Measurements from ENCODE around the gene METAP2. TPM values are rescaled to one million over a fixed set of nuclear protein-coding genes. Genes with fewer than 3 reads are reported as not detected.
A peak's percentile ranks its signal among the peaks of the same experiment; 100 is the strongest.
"Not testable (repeated sequence)": the region's sequence is repeated elsewhere in the genome, so short reads cannot be mapped to it uniquely, and the experiment has no call there.

METAP2 gene
- total and polyA plus RNA-seq, 11 donors: 50.9 to 69.8 (median 55.8) TPM

DNA sequence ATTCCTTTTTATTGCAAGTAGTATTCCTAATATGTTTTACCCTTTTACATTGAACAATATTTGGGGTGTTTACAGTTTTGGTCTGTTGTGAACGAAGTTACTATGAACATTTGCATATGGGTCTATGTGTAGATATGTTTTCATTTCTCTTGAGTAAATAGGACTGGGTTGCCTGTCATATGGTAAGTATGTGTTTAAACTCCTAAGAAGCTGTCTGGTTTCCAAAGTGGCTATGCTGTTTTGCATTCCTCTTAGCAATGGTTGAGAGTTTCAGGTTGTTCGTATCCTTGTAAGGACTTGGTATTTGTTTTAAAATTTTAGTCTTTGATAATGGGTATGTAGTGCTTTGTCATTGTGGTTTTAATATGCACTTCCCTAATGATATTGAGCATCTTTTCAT is 6.3 kb downstream of the METAP2 start:
- no peaks in the 10 kb centered on the region for H3K9me3 ChIP-seq
- H3K27ac ChIP-seq: no peak overlapping the region
- intact Hi-C loops (cut with DNase I): no loop called here
- WGBS, 4 donors: 67 to 81% (median 76%) methylated on average over 2 of the region's 2 CpGs
- no peaks in the 10 kb centered on the region for H3K27me3 ChIP-seq
- TF ChIP-seq, protein P1, sequence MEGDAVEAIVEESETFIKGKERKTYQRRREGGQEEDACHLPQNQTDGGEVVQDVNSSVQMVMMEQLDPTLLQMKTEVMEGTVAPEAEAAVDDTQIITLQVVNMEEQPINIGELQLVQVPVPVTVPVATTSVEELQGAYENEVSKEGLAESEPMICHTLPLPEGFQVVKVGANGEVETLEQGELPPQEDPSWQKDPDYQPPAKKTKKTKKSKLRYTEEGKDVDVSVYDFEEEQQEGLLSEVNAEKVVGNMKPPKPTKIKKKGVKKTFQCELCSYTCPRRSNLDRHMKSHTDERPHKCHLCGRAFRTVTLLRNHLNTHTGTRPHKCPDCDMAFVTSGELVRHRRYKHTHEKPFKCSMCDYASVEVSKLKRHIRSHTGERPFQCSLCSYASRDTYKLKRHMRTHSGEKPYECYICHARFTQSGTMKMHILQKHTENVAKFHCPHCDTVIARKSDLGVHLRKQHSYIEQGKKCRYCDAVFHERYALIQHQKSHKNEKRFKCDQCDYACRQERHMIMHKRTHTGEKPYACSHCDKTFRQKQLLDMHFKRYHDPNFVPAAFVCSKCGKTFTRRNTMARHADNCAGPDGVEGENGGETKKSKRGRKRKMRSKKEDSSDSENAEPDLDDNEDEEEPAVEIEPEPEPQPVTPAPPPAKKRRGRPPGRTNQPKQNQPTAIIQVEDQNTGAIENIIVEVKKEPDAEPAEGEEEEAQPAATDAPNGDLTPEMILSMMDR (IDR thresholded peaks at IDR 0.05): no peak
- TF ChIP-seq POLR2A (IDR thresholded peaks at IDR 0.05): no peak
- H3K4me3 ChIP-seq: no peak overlapping the region
- peaks cover 0 to 66% (median 55%) of the 10 kb centered on the region in 9 donors for H3K36me3 ChIP-seq
- H3K4me1 ChIP-seq: peaks cover 6 to 57% (median 24%) of the 10 kb centered on the region in 12 donors
- no peak for DNase-seq
- no peak for ATAC-seq

DNA sequence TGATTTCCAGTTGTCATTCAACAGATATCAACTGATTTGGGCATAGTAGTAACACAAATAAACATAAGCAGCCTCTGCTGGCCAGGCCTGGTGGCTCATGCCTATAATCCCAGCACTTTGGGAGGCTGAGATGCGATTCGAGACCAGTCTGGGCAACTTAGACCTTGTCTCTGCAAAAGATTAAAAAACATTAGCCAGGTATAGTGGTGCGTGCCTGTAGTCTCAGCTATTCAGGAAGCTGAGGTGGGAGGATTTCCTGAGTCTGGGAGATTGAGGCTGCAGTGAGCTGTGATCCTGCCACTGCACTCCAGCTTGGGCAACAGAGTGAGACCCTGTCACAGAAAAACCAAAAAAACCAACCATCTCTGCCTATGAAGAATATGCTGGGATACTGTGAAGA is 7.1 kb downstream of the METAP2 start:
- Histone ChIP-seq H3K9me3 (no peaks in the 10 kb centered on the region), H3K27me3 (no peaks in the 10 kb centered on the region), H3K4me3 (no peak overlapping the region), H3K27ac (no peak overlapping the region), H3K36me3 (peaks cover 0 to 72% (median 58%) of the 10 kb centered on the region in 9 donors), H3K4me1 (peaks cover 0 to 50% (median 16%) of the 10 kb centered on the region in 12 donors)
- ATAC-seq (peak in 1 of 4 donors; percentile 25), DNase-seq (no peak)
- intact Hi-C loops (cut with DNase I): no loop called here
- no peak for TF ChIP-seq POLR2A (IDR thresholded peaks at IDR 0.05)
- TF ChIP-seq, protein P1 (IDR thresholded peaks at IDR 0.05): no peak
- 52 to 65% (median 63%) methylated on average over 3 of the region's 3 CpGs for WGBS, 4 donors

DNA sequence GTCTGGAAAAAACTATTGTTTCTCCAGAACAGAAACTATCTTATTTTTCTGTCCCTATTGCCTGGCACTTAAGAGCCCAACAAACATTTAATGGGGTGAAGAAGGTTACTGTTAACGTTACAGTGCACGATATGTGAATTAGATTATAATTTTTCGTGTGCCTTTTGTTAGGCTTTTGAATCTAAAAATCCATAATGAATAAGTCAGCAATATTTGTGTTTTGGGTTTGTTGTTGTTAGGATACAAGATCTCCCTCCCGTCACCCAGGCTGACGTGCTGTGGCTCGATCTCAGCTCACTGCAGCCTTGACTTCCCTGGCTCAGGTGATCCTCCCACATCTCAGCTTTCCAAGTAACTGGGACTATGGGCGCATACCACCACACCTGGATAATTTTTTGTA is 7.9 kb downstream of the METAP2 start:
- Histone ChIP-seq H3K4me1 (peaks cover 0 to 48% (median 16%) of the 10 kb centered on the region in 12 donors), H3K27ac (no peak overlapping the region), H3K36me3 (peaks cover 0 to 72% (median 58%) of the 10 kb centered on the region in 9 donors), H3K27me3 (no peaks in the 10 kb centered on the region), H3K9me3 (no peaks in the 10 kb centered on the region), H3K4me3 (no peak overlapping the region)
- ATAC-seq (peak in 1 of 4 donors; percentile 38), DNase-seq (no peak)
- intact Hi-C loops (cut with DNase I): no loop called here
- TF ChIP-seq POLR2A (IDR thresholded peaks at IDR 0.05): no peak
- 63 to 74% (median 73%) methylated on average over 7 of the region's 7 CpGs for WGBS, 4 donors

DNA sequence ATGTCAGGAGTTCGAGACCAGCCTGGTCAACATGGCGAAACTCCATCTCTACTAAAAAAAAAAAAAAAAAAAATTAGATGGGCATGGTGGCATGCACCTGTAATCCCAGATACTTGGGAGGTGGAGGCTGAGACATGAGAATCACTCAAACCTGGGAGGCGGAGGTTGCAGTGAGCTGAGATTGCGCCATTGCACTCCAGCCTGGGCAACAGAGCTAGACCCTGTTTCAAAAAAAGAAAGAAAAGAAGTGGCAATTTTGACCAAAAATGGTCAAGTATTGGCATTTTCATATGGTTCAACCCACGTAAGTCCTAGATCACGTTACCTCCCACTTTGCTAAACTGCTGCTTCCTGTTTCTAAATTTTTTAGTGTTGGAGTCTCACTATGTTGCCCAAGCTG is 8.6 kb downstream of the METAP2 start:
- H3K9me3 ChIP-seq; H3K4me3 ChIP-seq; H3K27me3 ChIP-seq; H3K27ac ChIP-seq; intact Hi-C loops (cut with DNase I); ATAC-seq; DNase-seq: not testable (repeated sequence)
- 86 to 94% (median 94%) methylated on average over 6 of the region's 6 CpGs for WGBS, 4 donors
- Histone ChIP-seq H3K36me3 (peaks cover 0 to 72% (median 58%) of the 10 kb centered on the region in 9 donors), H3K4me1 (peaks cover 0 to 43% (median 16%) of the 10 kb centered on the region in 12 donors)

DNA sequence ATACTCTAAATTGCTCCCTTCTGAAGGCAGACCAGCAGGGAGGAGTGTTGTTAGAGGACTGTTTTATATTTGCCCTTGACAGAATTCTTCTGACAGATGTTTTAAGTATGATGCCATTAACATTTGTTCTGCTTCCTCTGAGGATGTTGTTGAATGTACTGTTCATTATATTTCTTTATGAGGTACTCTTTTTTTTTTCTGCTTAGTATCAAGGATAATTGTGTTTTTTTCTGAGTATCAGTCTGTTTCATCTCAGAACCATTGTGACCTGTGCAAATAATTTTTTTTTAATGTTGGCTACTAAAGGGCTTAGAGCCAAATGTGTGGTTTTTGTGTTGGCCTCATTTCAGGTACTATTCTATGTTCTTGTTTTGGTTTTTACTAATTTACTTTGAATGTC is 10.6 kb downstream of the METAP2 start:
- peaks cover 0 to 73% (median 53%) of the 10 kb centered on the region in 9 donors for H3K36me3 ChIP-seq
- peaks cover 0 to 34% (median 15%) of the 10 kb centered on the region in 12 donors for H3K4me1 ChIP-seq
- H3K27ac ChIP-seq: no peak overlapping the region
- intact Hi-C loops (cut with DNase I): no loop called here
- H3K4me3 ChIP-seq: no peak overlapping the region
- TF ChIP-seq, protein P1 (IDR thresholded peaks at IDR 0.05): no peak
- no peak for TF ChIP-seq POLR2A (IDR thresholded peaks at IDR 0.05)
- ATAC-seq: peak in 2 of 4 donors; percentile 36 to 51
- no peaks in the 10 kb centered on the region for H3K27me3 ChIP-seq
- no peak for DNase-seq
- no peaks in the 10 kb centered on the region for H3K9me3 ChIP-seq
